H1 (cell line): ENCODE measurements around the gene P3R3URF. TPM values are rescaled to one million over a fixed set of nuclear protein-coding genes. Genes with fewer than 3 reads are reported as not detected.

Experiments used
- ATF2 ChIP-seq: IDR thresholded peaks from 2 replicates; pipeline ENCODE4 v1.6.1; 2012; ENCODE audit warnings: low read length, inconsistent platforms
- CTBP2 ChIP-seq: IDR thresholded peaks from 2 replicates; pipeline ENCODE4 v1.7.0; 2011; ENCODE audit warnings: borderline replicate concordance, mild to moderate bottlenecking, moderate library complexity, mixed read lengths, low read length; ENCODE audit not compliant: insufficient read depth, insufficient read length
- GABPA ChIP-seq: IDR thresholded peaks from 2 replicates; pipeline ENCODE4 v1.6.1; 2011; ENCODE audit warnings: mild to moderate bottlenecking, low read length, moderate library complexity, borderline replicate concordance; ENCODE audit not compliant: insufficient read depth
- HDAC6 ChIP-seq: IDR thresholded peaks from one replicate; pipeline ENCODE4 v1.7.1; 2012; ENCODE audit warnings: low read depth, mild to moderate bottlenecking, inconsistent platforms, low read length, moderate library complexity
- MAFK ChIP-seq: IDR thresholded peaks from 2 replicates; pipeline ENCODE4 v1.6.1; 2012; ENCODE audit warnings: low read depth, mild to moderate bottlenecking, improper control_type of control experiment, low read length
- POLR2AphosphoS5 ChIP-seq: IDR thresholded peaks from 2 replicates; pipeline ENCODE4 v1.6.1; 2011; ENCODE audit warnings: low read depth, low read length
- SIX5 ChIP-seq: IDR thresholded peaks from 2 replicates; pipeline ENCODE4 v1.6.1; 2011; ENCODE audit warnings: mild to moderate bottlenecking, low read depth, low read length
- polyA plus RNA-seq, 7 experiments: library from polyadenylated mRNA; depleted of rRNA in 3 of 7; stranded (reverse) in 5 of 7; unstranded in 2 of 7; fragments of >200 nt in 5 of 7; fragments of 200-250 nt in 2 of 7; gene quantifications; 1 replicate in 5 of 7; 2 replicates in 1 of 7; 4 replicates in 1 of 7; pipeline versions ENCODE4 v1.2.1 to v1.2.3, GENCODE V29; 2011 to 2013; ENCODE audit warnings: missing spikeins in 2 of 7, mixed read lengths in 2 of 7
- total RNA-seq: library from RNA; stranded (reverse); fragmentation: NEBNext Ultra II Directional; extraction: Animal tissue kit (Norgen Biotek cat#: 25700); gene quantifications from 2 replicates; pipeline ENCODE4 v1.2.1, GENCODE V29; 2021

Gene P3R3URF
- total and polyA plus RNA-seq, 2 of the 8 experiments (the other 6 are each of a cell fraction or from before 2014, with no cell fraction given) = not detected

GRCh38 chr1:46158312-46159281, 17.7 kb downstream of the P3R3URF start (continued):
- no peak for TF ChIP-seq ATF2
- no peak for TF ChIP-seq SIX5
- TF ChIP-seq HDAC6 = no peak
- TF ChIP-seq MAFK = no peak
- TF ChIP-seq GABPA = no peak
- no peak for TF ChIP-seq POLR2AphosphoS5
- no peak for TF ChIP-seq CTBP2
